Body of pancreas (tissue), 4 donors: ENCODE data around the gene CLEC18B.

Source experiments
- POLR2A ChIP-seq, 3 donors: fragments of 450-650 bp; IDR thresholded peaks; one replicate each; pipeline ENCODE4 v1.6.1; 2016; ENCODE audit warnings: antibody characterized with exemption in 3 of 3, mild to moderate bottlenecking in 2 of 3
- TF ChIP-seq, protein P1 (sequence below), 7 experiments: fragments of 450-650 bp in 4 of 7; fragments of 200-600 bp in 3 of 7; sonication (generic) in 3 of 7; IDR thresholded peaks; one replicate each; pipeline ENCODE4 v1.5.1; 2016 to 2019; ENCODE audit warnings: antibody characterized with exemption in 7 of 7

DNA sequence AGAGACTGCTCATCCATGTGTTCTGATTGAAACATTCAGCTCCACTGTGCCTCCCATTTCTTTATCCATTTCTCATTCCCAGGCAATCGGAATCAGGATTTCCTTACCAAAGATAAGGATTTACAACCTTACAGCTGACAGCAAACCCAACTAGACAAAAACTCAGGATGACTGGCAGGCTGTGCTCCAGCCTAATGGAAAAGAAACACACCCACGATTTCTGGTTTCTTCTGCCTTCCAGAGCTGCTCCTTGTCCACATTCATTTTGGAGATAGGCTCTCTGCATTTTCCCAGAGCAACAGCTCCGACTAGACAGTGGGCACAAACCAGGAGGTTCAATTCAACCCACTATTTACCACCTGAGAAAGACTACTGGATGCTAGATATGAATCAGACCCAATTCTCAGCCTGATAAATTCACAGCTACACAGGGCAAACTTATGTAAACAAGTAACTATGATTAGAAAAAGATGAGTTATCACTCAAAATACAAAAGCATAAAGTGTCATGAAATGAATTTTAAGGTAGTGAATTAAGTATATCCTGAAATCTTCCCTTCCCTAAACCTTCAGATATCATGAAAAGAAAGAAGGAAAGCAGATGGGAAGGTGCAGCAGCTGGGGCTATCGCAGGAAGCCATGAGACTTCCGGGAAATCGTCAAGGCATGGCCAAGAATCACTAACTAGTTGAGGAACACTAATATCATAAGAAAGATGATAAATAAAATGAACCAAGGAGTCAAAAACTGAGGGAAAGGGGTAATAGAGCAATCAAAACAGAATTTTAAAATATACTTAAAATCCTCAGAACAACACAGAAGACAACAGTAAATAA, 44.8 kb upstream of the CLEC18B start:
- TF ChIP-seq, protein P1, sequence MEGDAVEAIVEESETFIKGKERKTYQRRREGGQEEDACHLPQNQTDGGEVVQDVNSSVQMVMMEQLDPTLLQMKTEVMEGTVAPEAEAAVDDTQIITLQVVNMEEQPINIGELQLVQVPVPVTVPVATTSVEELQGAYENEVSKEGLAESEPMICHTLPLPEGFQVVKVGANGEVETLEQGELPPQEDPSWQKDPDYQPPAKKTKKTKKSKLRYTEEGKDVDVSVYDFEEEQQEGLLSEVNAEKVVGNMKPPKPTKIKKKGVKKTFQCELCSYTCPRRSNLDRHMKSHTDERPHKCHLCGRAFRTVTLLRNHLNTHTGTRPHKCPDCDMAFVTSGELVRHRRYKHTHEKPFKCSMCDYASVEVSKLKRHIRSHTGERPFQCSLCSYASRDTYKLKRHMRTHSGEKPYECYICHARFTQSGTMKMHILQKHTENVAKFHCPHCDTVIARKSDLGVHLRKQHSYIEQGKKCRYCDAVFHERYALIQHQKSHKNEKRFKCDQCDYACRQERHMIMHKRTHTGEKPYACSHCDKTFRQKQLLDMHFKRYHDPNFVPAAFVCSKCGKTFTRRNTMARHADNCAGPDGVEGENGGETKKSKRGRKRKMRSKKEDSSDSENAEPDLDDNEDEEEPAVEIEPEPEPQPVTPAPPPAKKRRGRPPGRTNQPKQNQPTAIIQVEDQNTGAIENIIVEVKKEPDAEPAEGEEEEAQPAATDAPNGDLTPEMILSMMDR (IDR thresholded peaks at IDR 0.05) = no peak
- no peak for TF ChIP-seq POLR2A (IDR thresholded peaks at IDR 0.05)
